T-cell (primary cell): ENCODE measurements around the gene SHISA6. TPM values are rescaled to one million over a fixed set of nuclear protein-coding genes. Genes with fewer than 3 reads are reported as not detected.

Experiments
- ATAC-seq, 4 experiments: fragments of 200-7000 bp in 3 of 4; fragments of 150-1000 bp in 1 of 4; cut with Tn5 transposase; replicated peaks in 1 of 4; 1 replicate in 3 of 4; 2 replicates in 1 of 4; pipeline ENCODE4 v1.10.0; 2021; ENCODE audit warnings: moderate library complexity in 3 of 4, mild to moderate bottlenecking in 2 of 4, moderate number of reproducible peaks in 1 of 4
- CTCF ChIA-PET, 2 donors: fragments of 300-600 bp; sonication (Branson Sonifier 250); formaldehyde crosslinking; loops; one replicate each; lab custom pipeline; 2022; ENCODE audit warnings: antibody characterized with exemption in 2 of 2; lab: Charles Lee
- POLR2A ChIA-PET, 2 donors: fragments of 300-600 bp; sonication (Branson Sonifier 250); formaldehyde crosslinking; loops; one replicate each; lab custom pipeline; 2022; ENCODE audit warnings: antibody characterized with exemption in 2 of 2; lab: Charles Lee
- DNase-seq, 35 experiments: peaks; one replicate each; pipeline versions ENCODE4 v3.0.0 to v3.0.0-alpha.2; 2013 to 2023
- H3K27ac ChIP-seq: one replicate; pipeline ENCODE4 v1.5.1; 2013; ENCODE audit warnings: low read length
- H3K27me3 ChIP-seq, 2 experiments: replicated peaks in 1 of 2; 1 replicate in 1 of 2; 2 replicates in 1 of 2; pipeline versions ENCODE4 v1.6.1 to v1.7.0; 2013; ENCODE audit warnings: low read length in 1 of 2, mixed read lengths in 1 of 2; ENCODE audit not compliant: control insufficient read depth in 2 of 2, insufficient read depth in 2 of 2; ENCODE audit errors: extremely low read depth in 1 of 2
- H3K36me3 ChIP-seq, 2 donors: 1 replicate in 1 of 2; 2 replicates in 1 of 2; pipeline versions ENCODE4 v1.6.1 to v1.7.0; 2013; ENCODE audit warnings: low read length in 1 of 2; ENCODE audit not compliant: control insufficient read depth in 2 of 2, insufficient read depth in 1 of 2; ENCODE audit errors: extremely low read depth in 1 of 2
- H3K4me1 ChIP-seq, 2 experiments: 1 replicate in 1 of 2; 2 replicates in 1 of 2; pipeline versions ENCODE4 v1.6.1 to v1.7.0; 2013; ENCODE audit warnings: low read length in 2 of 2, mixed read lengths in 1 of 2; ENCODE audit not compliant: insufficient read depth in 2 of 2, control insufficient read depth in 1 of 2; ENCODE audit errors: extremely low read depth in 1 of 2
- H3K4me3 ChIP-seq, 2 donors: 1 replicate in 1 of 2; 2 replicates in 1 of 2; pipeline versions ENCODE4 v1.5.1 to v1.7.0; 2013; ENCODE audit warnings: mild to moderate bottlenecking in 2 of 2, low read length in 1 of 2, moderate library complexity in 1 of 2; ENCODE audit not compliant: control insufficient read depth in 1 of 2; ENCODE audit errors: extremely low read depth in 1 of 2
- H3K9me3 ChIP-seq: 2 replicates; pipeline ENCODE4 v1.7.0; 2013
- H3K27ac Mint-ChIP-seq, 2 donors: one replicate each; pipeline ENCODE4 v1.8.0; 2020 to 2021; ENCODE audit warnings: mild to moderate bottlenecking in 2 of 2, mixed read lengths in 2 of 2
- H3K27me3 Mint-ChIP-seq, 2 donors: one replicate each; pipeline ENCODE4 v1.8.0; 2021 to 2022; ENCODE audit warnings: mixed read lengths in 2 of 2
- H3K36me3 Mint-ChIP-seq: one replicate; pipeline ENCODE4 v1.8.0; 2021; ENCODE audit warnings: mixed read lengths
- H3K4me1 Mint-ChIP-seq, 3 donors: one replicate each; pipeline ENCODE4 v1.8.0; 2020 to 2022; ENCODE audit warnings: mixed read lengths in 3 of 3, mild to moderate bottlenecking in 1 of 3
- H3K4me3 Mint-ChIP-seq, 3 donors: one replicate each; pipeline ENCODE4 v1.8.0; 2020 to 2022; ENCODE audit warnings: mild to moderate bottlenecking in 3 of 3, mixed read lengths in 3 of 3, moderate library complexity in 3 of 3
- H3K9me3 Mint-ChIP-seq, 3 donors: one replicate each; pipeline ENCODE4 v1.8.0; 2020 to 2022; ENCODE audit warnings: mixed read lengths in 3 of 3
- WGBS: methylation state at CpG from one replicate; pipeline ENCODE4 v1.1.5; 2013; ENCODE audit warnings: missing lambda C conversion rate; ENCODE audit not compliant: insufficient coverage; 5-methylcytosine and 5-hydroxymethylcytosine counted together
- total RNA-seq, 35 experiments: library from RNA in 6 of 35; stranded (reverse) in 6 of 35; fragments of 120-200 nt in 1 of 35; gene quantifications; one replicate each; pipeline versions ENCODE4 v1.2.1 to v1.2.4 and lab custom pipeline; 2013 to 2026

The SHISA6 gene
- total RNA-seq, 5 donors from 2014 or later (not counting 1 experiment from before 2014, with no cell fraction given): not detected

DNA sequence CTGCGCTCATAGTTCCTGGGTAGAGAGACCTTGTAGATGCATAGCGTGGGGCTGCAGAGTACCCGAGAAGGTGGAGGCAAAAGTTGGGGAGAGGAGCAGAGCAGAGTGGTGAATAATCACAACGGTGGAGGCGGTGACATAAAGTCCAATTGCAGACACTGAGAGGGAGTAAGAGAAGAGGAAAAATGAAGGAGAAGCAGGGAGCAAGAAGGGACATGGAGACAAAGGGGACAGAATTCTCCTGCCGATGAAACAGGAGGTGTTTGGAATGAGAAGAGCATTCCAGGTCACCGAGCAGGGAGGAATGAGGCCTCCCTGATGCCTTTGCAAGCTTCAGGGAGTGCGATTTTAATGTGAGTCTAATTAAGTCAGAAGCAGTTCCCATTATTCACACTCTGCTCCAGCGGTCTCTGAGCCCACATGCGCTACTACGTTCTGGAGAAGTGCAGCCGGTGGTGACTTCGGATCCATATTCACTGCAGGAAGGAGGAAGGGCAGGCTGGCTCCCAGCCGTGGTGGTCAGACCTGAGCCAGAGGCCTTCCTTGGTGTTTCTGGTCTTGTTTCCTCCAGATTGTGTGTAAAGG, 249.2 kb downstream of the SHISA6 start:
- H3K27ac ChIP-seq: no peak overlapping the region
- CTCF ChIA-PET: no interaction called here
- Mint-ChIP-seq H3K27me3 (no peaks in the 10 kb centered on the region), H3K36me3 (no peaks in the 10 kb centered on the region), H3K27ac (no peak overlapping the region), H3K4me1 (no peaks in the 10 kb centered on the region), H3K9me3 (peaks cover 2 to 10% (median 6%) of the 10 kb centered on the region in 3 donors), H3K4me3 (no peak overlapping the region)
- POLR2A ChIA-PET: no interaction called here
- H3K4me1 ChIP-seq: no peaks in the 10 kb centered on the region
- no peak for ATAC-seq
- DNase-seq: no peak
- no peaks in the 10 kb centered on the region for H3K9me3 ChIP-seq
- WGBS: 88% methylated on average over 13 of the region's 14 CpGs
- H3K4me3 ChIP-seq: no peak overlapping the region
- H3K36me3 ChIP-seq: no peaks in the 10 kb centered on the region
- no peaks in the 10 kb centered on the region for H3K27me3 ChIP-seq

DNA sequence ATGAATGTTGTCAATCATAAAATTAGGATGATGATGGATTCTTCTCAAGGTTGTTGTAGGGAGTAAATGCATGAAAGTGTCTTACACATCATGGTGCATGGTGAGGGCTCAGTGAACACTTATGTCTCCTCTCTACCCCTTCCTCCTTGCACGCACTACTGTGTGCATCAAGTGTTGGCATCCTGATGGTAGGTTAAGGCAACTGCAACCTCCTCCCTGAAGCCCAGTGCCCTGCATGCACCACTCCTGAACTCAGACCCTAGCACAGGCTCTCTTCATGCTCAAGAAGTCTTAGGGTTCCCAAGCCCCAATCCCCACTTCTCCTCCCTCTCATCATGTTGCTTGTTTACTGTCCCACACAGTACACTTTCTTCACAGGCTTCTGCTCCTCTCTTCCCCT, 251.5 kb downstream of the SHISA6 start:
- H3K36me3 Mint-ChIP-seq: no peaks in the 10 kb centered on the region
- Histone ChIP-seq H3K4me3 (no peak overlapping the region), H3K36me3 (no peaks in the 10 kb centered on the region), H3K9me3 (no peaks in the 10 kb centered on the region), H3K4me1 (no peaks in the 10 kb centered on the region), H3K27ac (no peak overlapping the region), H3K27me3 (no peaks in the 10 kb centered on the region)
- H3K4me1 Mint-ChIP-seq: no peaks in the 10 kb centered on the region
- no peak for DNase-seq
- POLR2A ChIA-PET: no interaction called here
- H3K27me3 Mint-ChIP-seq: no peaks in the 10 kb centered on the region
- no peak overlapping the region for H3K4me3 Mint-ChIP-seq
- 88% methylated on average over 1 of the region's 1 CpG for WGBS
- no peak for ATAC-seq
- no peak overlapping the region for H3K27ac Mint-ChIP-seq
- CTCF ChIA-PET: no interaction called here
- H3K9me3 Mint-ChIP-seq: peaks cover 2 to 14% (median 6%) of the 10 kb centered on the region in 3 donors

DNA sequence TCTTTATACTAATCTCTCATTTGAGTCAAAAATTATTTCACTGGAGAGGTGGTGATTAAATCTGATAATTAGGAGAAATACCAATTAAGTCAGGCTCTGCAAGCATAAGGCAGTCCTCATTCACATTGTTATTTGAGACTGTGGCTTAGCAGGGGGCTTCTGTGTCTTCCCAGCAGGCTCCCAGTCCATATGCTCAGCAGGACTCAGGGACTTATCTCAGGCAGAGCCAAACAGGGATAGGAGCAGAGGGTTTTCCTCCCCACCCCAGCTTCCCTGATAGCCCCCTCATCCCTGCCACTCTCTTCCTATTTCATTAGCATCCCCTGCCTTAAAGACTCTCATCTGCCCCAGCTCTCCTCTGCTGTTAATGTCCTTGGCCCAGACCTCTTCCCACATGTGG, 252.9 kb downstream of the SHISA6 start:
- DNase-seq: no peak
- Histone ChIP-seq H3K9me3 (no peaks in the 10 kb centered on the region), H3K36me3 (no peaks in the 10 kb centered on the region), H3K27ac (no peak overlapping the region), H3K4me1 (no peaks in the 10 kb centered on the region), H3K27me3 (no peaks in the 10 kb centered on the region), H3K4me3 (no peak overlapping the region)
- Mint-ChIP-seq H3K27ac (no peak overlapping the region), H3K36me3 (no peaks in the 10 kb centered on the region), H3K9me3 (peaks cover 2 to 14% (median 6%) of the 10 kb centered on the region in 3 donors), H3K4me1 (no peaks in the 10 kb centered on the region), H3K27me3 (no peaks in the 10 kb centered on the region), H3K4me3 (no peak overlapping the region)
- ChIA-PET CTCF (no interaction called here), POLR2A (no interaction called here)
- ATAC-seq: no peak

DNA sequence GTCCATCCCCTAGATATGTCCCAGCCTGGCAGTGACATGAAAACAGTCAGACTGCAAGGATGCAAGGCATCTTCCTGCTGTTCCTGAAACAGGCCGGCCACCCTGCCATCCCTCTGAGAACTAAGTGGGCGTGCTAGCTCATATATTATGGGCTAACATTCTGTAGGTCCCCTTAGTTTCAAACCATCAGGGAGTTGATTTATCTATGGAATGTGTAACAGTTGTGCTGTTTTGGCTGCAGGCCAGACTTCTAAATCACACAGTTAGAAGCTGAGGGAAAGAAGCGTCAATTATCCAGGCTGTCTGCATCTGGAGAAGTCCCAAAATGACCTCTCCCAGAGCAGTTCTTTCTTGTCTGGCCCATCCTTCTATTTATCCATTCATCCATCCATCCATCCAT, 254.6 kb downstream of the SHISA6 start:
- H3K27me3 ChIP-seq: peaks cover 0 to 4% of the 10 kb centered on the region in 2 experiments
- Mint-ChIP-seq H3K27me3 (no peaks in the 10 kb centered on the region), H3K9me3 (peaks cover 2 to 12% (median 6%) of the 10 kb centered on the region in 3 donors), H3K27ac (no peak overlapping the region), H3K4me1 (no peaks in the 10 kb centered on the region), H3K4me3 (no peak overlapping the region), H3K36me3 (no peaks in the 10 kb centered on the region)
- no peaks in the 10 kb centered on the region for H3K36me3 ChIP-seq
- ChIA-PET POLR2A (no interaction called here), CTCF (no interaction called here)
- DNase-seq (no peak), ATAC-seq (no peak)
- H3K4me3 ChIP-seq: no peak overlapping the region
- no peak overlapping the region for H3K27ac ChIP-seq
- no CpG with 5 or more reads among the region's 3 CpGs for WGBS
- H3K9me3 ChIP-seq: no peaks in the 10 kb centered on the region
- H3K4me1 ChIP-seq: no peaks in the 10 kb centered on the region

DNA sequence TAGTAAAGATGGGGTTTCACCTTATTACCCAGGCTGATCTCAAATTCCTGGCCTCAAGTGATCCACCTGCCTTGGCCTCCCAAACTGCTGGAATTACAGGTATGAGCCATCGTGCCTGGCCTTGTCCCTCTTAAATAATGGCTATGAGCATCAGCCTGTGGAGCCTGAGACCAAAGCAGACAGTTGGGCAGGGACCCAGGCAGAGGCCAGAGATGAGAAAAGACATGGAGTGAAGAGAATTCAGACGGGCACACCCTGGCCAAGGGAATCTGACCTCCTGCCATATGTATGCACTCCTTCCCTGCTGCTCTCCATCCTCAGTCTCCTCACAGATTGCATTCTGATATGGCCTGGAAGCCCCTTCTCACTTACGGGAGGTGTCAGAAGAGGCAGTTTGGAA, 258.9 kb downstream of the SHISA6 start:
- Mint-ChIP-seq H3K4me3 (no peak overlapping the region), H3K9me3 (peaks cover 0 to 13% (median 12%) of the 10 kb centered on the region in 3 donors), H3K27me3 (no peaks in the 10 kb centered on the region), H3K4me1 (no peaks in the 10 kb centered on the region), H3K27ac (no peak overlapping the region), H3K36me3 (no peaks in the 10 kb centered on the region)
- H3K9me3 ChIP-seq: no peaks in the 10 kb centered on the region
- POLR2A ChIA-PET: no interaction called here
- H3K27ac ChIP-seq: no peak overlapping the region
- no CpG with 5 or more reads among the region's 3 CpGs for WGBS
- ATAC-seq (no peak), DNase-seq (no peak)
- no peaks in the 10 kb centered on the region for H3K4me1 ChIP-seq
- H3K36me3 ChIP-seq: no peaks in the 10 kb centered on the region
- no peak overlapping the region for H3K4me3 ChIP-seq
- CTCF ChIA-PET: no interaction called here
- H3K27me3 ChIP-seq: peaks cover 0 to 4% of the 10 kb centered on the region in 2 experiments

DNA sequence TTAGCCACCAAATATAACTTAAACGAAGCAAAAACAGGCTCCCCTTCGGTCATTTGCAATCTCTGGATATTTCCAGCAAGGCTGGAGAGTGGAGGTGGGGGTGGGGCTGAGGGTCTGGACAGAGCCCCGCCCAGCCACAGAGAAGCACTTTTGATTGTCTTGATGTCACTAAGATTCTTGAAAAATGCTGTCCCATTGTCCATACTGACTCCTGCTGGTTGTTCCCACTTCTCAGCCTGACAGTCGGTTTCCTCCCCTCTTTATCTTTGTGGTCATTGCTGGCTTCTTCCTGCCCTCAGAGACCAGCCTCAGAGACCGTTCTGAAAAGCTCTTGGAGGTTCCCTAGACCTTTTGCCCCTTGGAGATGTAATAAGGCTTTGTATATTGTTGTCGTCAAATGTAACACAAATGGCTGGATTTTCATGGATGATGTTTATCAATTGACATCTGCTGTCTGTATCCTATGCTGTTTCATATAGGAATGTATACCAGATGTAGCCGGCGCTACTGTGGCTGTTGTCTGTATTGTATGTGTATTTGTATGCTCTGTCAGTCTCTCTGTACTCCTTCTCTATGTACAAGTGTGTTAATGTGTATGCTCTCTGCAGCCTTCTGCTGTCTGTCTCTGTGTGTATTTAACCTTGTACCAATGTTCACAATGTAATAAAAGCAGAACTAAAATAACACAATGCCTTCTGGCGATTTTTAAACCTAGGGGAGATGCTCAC, 262.5 kb downstream of the SHISA6 start:
- Histone ChIP-seq H3K4me1 (no peaks in the 10 kb centered on the region), H3K27ac (no peak overlapping the region), H3K4me3 (no peak overlapping the region), H3K9me3 (no peaks in the 10 kb centered on the region), H3K36me3 (no peaks in the 10 kb centered on the region), H3K27me3 (peaks cover 0 to 4% of the 10 kb centered on the region in 2 experiments)
- H3K9me3 Mint-ChIP-seq: peaks cover 3 to 18% (median 13%) of the 10 kb centered on the region in 3 donors
- ChIA-PET CTCF (no interaction called here), POLR2A (no interaction called here)
- no peak for DNase-seq
- H3K4me1 Mint-ChIP-seq: no peaks in the 10 kb centered on the region
- no peaks in the 10 kb centered on the region for H3K27me3 Mint-ChIP-seq
- no peaks in the 10 kb centered on the region for H3K36me3 Mint-ChIP-seq
- no peak for ATAC-seq
- 50% methylated on average over 1 of the region's 9 CpGs for WGBS
- no peak overlapping the region for H3K27ac Mint-ChIP-seq
- H3K4me3 Mint-ChIP-seq: no peak overlapping the region
